HG02610 (cell line): ENCODE data around the gene STX16.

Experiments used
- ATAC-seq: cut with Tn5 transposase; IDR thresholded peaks from one replicate; pipeline ENCODE4 v1.9.1; 2021; ENCODE audit warnings: mild to moderate bottlenecking, moderate library complexity; ENCODE audit not compliant: unreplicated experiment

Gene STX16

GRCh38 chr20:58650776-58651558, at the start of gene STX16:
STX16 (plus strand) TSS chr20:58651283; CDS start chr20:58652007, 724 bp downstream.
- peak; percentile 70 for ATAC-seq

DNA sequence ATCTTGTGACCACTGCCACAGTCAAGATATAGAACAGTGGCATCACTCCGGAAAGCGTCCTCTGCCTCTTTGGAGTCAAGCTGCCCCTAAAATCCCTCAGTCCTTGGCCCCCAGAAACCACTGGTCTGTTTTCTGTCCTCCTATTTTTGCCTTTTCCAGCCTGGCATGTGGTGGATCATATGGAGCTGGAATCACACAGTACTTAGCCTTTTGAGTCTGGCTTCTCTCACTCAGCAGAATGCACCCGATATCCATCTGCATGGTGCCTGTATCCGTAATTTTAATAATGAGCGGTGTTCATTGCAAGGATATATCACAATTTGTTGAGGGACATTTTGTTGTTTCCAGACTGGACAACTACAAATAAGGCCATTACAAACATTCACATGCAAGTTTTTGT, 49.0 kb upstream of the STX16 start:
- no peak for ATAC-seq

GRCh38 chr20:58603721-58604120, 47.4 kb upstream of the STX16 start:
- ATAC-seq, result no peak

DNA sequence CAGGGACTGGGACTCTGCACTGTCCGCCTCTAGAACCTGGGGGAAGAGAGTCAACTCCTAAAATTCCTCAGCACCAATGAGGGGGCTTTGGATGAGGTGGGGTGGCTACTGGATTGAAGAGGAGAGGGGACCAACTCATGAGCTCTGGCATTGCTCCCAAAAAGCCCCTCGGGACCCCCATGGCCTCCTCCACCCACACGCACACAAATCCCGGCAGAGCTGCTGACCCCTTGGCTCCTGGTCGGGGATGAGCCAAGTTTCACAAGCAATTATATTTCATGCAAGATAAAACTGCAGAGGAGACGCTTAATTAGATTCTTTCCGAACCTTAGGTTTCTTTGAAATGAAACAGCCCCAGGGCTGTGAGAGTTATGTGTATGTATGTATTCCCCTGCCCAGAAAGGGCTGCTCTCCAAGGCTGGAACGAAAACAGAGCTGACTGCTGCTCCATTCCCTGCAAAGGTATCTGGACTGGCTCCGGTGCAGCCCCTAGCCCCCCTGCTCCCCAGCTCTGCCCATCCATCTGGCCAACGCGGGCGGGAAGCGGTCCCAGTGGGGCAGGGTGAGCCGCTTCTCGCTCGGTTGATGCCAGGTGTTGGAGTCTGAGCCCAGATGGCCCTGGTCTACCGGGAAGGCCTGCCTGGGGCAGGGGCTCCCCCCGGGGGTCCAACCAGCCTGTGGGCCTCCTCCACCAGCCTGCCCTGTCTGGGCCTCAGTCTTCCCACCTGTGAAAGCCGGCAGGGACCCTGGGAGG, 46.8 kb upstream of the STX16 start:
- no peak for ATAC-seq

- no peak for ATAC-seq
These were observed 45.6 kb upstream of the STX16 start for GRCh38 chr20:58605292-58606065.

DNA sequence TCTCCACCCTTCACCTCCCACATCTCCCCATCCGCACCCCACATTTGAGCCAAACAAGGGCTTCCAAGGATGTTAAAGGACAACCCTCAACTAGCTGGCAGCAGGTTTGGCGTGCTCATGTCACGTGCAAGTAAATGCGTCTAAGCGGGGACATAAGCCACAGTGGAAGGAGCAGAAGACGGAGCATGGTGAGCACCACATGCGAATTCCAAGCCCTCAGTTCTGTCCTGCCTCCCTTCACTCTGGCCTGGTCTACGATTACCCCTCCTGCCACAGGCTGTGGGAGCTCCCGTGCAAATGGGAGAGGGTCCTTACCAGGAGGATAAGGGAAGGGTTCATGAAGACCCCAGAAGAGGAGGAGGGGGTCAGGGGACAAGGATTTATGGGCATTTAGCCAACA, 44.9 kb upstream of the STX16 start:
- ATAC-seq, result no peak

DNA sequence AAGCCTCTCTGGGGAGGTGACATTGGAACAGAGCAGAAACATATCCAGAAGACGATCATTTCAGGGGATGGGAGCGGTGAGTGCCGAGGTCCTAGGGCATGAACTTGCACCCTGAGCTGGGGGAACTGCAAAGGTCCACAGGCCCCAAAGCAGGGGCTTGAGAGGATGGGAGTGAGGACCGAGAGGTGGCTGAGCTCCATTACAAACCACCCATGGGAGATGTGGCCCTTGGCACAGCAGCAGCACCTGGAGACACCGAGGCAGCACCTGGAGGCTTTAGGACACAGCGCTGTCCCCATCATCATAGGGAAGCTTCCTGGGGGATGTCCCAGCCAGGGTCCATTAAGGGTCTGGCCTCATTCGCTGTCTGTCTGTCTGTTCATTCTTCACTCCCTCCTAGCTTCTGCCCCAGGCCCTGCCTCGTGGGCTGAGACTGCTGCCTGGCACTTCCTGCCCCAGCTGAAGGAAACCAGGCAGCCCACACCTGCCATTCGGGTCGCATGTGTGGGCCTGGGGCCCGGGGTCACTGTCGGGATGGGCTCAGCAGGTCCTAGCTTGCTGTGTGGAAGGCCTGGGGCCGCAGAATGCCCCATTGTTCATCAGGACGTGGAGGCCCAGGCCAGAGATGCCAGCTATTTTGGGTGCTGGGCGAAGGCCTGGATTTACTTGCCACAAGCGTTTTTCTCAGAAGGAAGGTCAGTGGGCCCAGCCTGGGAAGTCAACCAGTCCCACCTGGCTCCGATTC, 42.8 kb upstream of the STX16 start:
- ATAC-seq, result no peak

- no peak for ATAC-seq
These were observed 42.1 kb upstream of the STX16 start for GRCh38 chr20:58609026-58609425.

GRCh38 chr20:58610071-58610800, 40.8 kb upstream of the STX16 start:
- ATAC-seq, result no peak

DNA sequence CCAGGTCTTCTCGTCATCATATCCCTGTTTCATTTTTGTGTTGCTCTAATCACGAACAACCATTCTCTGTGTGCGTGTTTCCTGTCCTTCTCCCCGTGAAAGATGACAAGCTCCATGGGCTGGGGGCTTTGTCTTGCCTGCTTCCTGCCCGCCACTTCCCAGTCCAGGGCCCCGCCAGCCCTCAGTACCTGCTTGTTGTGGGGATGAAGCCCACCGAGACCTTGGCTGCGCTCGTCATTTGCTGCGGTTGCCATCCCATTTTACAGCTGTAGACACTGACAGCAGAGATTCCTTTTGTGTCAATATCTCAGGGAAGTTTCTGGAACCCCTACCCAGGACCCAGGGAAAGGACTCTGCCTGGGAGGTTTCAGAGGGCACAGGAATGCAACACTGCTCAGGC, 40.3 kb upstream of the STX16 start:
- no peak for ATAC-seq

GRCh38 chr20:58611236-58612030, 39.6 kb upstream of the STX16 start:
- ATAC-seq, result no peak

DNA sequence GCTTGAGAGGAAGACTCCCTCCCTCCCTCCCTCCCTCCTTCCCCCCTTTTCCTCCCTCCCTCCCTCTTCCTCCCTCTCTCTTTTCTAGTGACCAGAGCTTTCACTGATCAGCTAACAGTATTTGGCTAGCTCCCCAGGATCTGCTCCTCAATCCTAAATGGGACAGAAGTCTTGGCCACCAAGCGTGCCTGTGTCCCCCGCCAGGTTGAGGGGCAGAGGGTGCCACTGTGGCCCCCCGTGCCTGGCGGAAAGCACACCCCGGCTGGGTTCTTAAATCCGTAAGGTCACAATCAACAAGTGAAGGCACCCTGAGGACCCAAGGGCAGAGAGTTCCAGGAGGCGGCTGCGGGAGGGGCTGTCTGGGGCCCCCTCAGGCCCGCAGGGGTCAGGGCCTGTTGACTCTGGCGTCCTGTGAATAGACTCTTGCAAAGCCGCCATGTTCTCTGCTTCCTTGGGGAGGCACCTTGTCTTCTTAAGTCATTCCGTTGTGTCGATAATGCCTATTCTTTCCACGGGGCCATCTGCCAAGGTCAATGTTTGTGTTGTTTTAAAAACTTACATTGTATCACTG, 38.9 kb upstream of the STX16 start:
- ATAC-seq, result no peak

DNA sequence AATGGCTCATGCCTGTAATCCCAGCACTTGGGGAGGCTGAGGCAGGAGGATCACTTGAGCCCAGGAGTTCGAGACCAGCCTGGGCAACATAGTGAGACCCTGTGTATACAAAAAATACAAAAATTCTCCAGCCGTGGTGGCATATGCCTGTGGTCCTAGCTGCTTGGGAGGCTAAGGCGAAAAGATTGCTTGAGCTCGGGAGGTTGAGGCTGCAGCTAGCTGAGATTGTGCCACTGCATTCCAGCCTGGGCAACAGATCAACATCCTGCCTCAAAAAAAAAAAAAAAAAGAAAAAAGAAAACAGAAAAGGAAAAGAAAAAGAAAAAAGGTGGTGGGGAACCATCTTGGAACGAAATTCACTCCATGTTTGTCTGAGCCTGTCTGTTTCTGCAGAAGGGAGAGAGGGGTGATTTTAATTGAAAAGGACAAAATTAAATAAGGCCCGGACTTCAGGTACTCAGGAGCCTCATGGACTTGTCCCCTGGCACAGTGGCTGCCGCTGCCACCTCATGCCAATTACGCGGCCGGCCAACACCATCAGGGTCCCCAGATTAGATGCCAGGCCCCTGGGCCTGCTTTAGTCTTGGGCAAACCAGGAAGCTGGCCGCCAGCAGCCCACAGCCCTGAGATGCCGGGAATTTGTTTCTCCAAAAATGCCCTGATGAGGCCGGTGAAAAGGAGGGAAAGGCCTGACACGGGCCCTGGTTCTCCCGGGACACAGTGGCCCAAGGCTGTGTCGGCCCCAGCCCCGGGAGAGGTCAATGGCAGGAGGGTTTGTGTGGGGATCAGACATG, 37.8 kb upstream of the STX16 start:
- ATAC-seq, result no peak

DNA sequence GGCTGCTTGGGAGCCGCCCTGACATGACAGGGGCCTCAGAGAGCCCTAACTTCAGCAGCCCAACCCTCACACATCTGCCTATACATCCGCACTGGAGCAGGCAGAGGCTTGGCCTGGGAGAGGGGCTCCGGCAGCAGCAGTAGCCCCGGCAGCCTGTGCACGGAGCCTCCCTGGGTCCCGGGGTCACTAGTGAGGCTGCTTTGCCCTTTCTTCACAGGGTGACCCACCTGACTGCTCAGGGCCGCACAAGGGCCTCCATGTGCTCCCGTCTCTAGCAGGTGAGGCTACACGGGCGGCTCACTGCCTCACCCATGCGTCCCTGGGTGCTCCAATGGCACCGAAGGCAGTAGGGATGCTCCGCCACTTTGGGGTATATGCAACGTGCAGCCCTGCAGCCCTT, 36.7 kb upstream of the STX16 start:
- ATAC-seq, result no peak

DNA sequence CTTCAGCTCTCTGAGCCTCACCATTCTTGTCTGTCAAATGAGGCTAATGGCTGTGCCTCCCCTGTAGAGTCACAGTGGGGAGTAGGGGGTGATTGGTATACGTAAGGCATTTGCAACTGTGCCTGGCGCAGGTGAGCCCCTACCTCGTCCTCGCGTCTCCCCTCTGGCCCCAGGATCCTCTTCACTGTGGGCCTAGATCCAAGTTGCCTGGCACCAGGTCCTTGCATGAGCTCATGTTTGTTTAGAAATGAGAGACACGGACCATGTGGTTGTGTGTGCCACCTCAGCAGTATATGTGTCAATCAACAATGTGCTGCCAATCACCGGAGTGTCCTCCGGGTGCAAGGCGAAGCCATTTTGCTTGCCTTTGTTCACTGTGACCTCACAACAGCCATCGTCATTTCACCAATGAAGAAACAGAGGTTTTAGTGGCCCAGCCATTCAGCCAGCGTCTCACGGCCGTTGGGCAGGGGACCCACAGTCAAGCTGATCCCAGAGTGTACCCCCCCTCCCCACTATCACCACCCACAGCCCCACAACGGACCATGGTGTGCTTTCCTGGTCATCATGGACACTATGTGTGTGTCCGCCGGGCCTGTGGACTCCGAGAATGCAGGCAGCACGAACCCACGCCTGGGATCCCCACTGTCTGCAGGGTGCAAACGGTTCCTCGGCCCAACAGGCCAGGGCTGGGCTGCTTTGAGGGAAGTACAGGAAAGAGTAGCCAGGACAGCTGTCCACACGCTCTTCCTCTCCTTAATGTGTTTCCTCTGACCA, 35.9 kb upstream of the STX16 start:
- no peak for ATAC-seq

DNA sequence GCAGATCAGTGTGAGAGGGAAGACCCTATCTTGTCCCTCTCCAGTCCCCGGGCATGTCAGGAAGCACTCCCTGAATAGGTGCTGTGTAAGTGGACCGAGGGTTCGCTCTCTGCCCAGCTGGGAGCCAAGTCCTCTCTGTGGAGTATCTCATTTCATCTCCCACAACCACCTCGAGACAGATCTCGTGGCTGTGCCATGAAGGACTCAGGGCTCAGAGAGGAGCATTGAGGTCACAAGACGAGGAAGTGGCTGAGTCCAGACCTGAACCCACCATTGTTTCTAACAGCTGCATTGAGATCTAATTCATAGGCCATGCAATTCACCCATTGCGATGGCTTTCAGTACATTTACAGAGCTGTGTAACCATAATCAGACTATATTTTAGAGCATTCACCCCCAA, 34.7 kb upstream of the STX16 start:
- ATAC-seq, result no peak

GRCh38 chr20:58617158-58617557, 33.9 kb upstream of the STX16 start:
- ATAC-seq, result no peak
